Ishikawa (cell line): Measurements from ENCODE around the gene TMEM44.

ENCODE experiments used
- CEBPB ChIP-seq: IDR thresholded peaks from 2 replicates; pipeline ENCODE4 v1.6.1; 2012
- CREB1 ChIP-seq: IDR thresholded peaks from 2 replicates; pipeline ENCODE4 v1.6.1; 2012; ENCODE audit warnings: low read depth
- EGR1 ChIP-seq: IDR thresholded peaks from 2 replicates; pipeline ENCODE4 v1.6.1; 2012
- EP300 ChIP-seq: IDR thresholded peaks from 2 replicates; pipeline ENCODE4 v1.6.1; 2012; ENCODE audit warnings: borderline replicate concordance
- FOXM1 ChIP-seq: IDR thresholded peaks from 2 replicates; pipeline ENCODE4 v1.6.1; 2012; ENCODE audit warnings: low read depth, borderline replicate concordance
- MAX ChIP-seq: IDR thresholded peaks from 2 replicates; pipeline ENCODE4 v1.6.1; 2012
- NFIC ChIP-seq: IDR thresholded peaks from 2 replicates; pipeline ENCODE4 v1.6.1; 2012
- RAD21 ChIP-seq: IDR thresholded peaks from 2 replicates; pipeline ENCODE4 v1.6.1; 2012; ENCODE audit warnings: low read depth
- REST ChIP-seq: IDR thresholded peaks from 2 replicates; pipeline ENCODE4 v1.6.1; 2012; ENCODE audit warnings: low read depth, mild to moderate bottlenecking
- TAF1 ChIP-seq: IDR thresholded peaks from 2 replicates; pipeline ENCODE4 v1.6.1; 2012; ENCODE audit warnings: low read depth, mild to moderate bottlenecking
- TCF12 ChIP-seq: IDR thresholded peaks from 2 replicates; pipeline ENCODE4 v1.6.1; 2012; ENCODE audit warnings: low read depth
- TEAD4 ChIP-seq: IDR thresholded peaks from 2 replicates; pipeline ENCODE4 v1.6.1; 2012
- USF1 ChIP-seq: IDR thresholded peaks from 2 replicates; pipeline ENCODE4 v1.6.1; 2012
- YY1 ChIP-seq: IDR thresholded peaks from 2 replicates; pipeline ENCODE4 v1.6.1; 2012; ENCODE audit warnings: low read depth
- ZBTB7A ChIP-seq: IDR thresholded peaks from 2 replicates; pipeline ENCODE4 v1.6.1; 2012; ENCODE audit warnings: low read depth

TMEM44 gene

GRCh38 chr3:194598771-194599557 lies 34.3 kb downstream of the TMEM44 start:
- TF ChIP-seq TAF1 (no peak), YY1 (no peak), USF1 (no peak), EP300 (no peak), CEBPB (no peak), MAX (no peak), ZBTB7A (no peak), NFIC (no peak), CREB1 (no peak), TEAD4 (no peak), TCF12 (no peak), EGR1 (no peak), REST (no peak), RAD21 (no peak), FOXM1 (no peak)

- TF ChIP-seq TEAD4, result no peak
- TF ChIP-seq TAF1, result no peak
- TF ChIP-seq USF1, result no peak
- TF ChIP-seq YY1, result no peak
- TF ChIP-seq NFIC, result no peak
- no peak for TF ChIP-seq RAD21
- TF ChIP-seq ZBTB7A, result no peak
These were observed 36.3 kb downstream of the TMEM44 start for GRCh38 chr3:194596906-194597305.

GRCh38 chr3:194592798-194593752 lies 40.1 kb downstream of the TMEM44 start:
- TF ChIP-seq CEBPB (peak; percentile 78), TEAD4 (peak; percentile 99), CREB1 (no peak), MAX (peak; percentile 75), EGR1 (no peak), ZBTB7A (no peak), USF1 (0 out of 2 replicates have a peak, but pooled peaks have one; percentile 36), REST (no peak), YY1 (peak; percentile 71), NFIC (peak; percentile 99), TAF1 (no peak), TCF12 (peak; percentile 96), EP300 (peak; percentile 88), RAD21 (peak; percentile 33; the same call in 1 of the 2 replicates), FOXM1 (peak; percentile 76)

GRCh38 chr3:194588741-194589140 lies 44.5 kb downstream of the TMEM44 start:
- no peak for TF ChIP-seq FOXM1
- TF ChIP-seq REST, result no peak
- no peak for TF ChIP-seq CREB1
- no peak for TF ChIP-seq EP300
- TF ChIP-seq TEAD4, result no peak
- TF ChIP-seq CEBPB, result no peak
- no peak for TF ChIP-seq TAF1
- no peak for TF ChIP-seq RAD21
- no peak for TF ChIP-seq USF1
- no peak for TF ChIP-seq TCF12
